ENCODE data around the gene LRRFIP2. TPM values are rescaled to one million over a fixed set of nuclear protein-coding genes. Genes with fewer than 3 reads are reported as not detected.

Gene LRRFIP2
- total RNA-seq, 6 donors from 2014 or later, result 45.9 to 106 (median 78.8) TPM

- DNase-seq, result no peak
- no peak overlapping the region for H3K27ac ChIP-seq
- peaks cover 0 to 10% (median 0%) of the 10 kb centered on the region in 4 donors for H3K36me3 ChIP-seq
- no peaks in the 10 kb centered on the region for H3K27me3 ChIP-seq
- peaks cover 9 to 32% (median 18%) of the 10 kb centered on the region in 4 donors for H3K4me1 ChIP-seq
- WGBS, 2 donors, result 93 to 97% methylated on average over 3 of the region's 3 CpGs
- TF ChIP-seq CTCF (IDR thresholded peaks at IDR 0.05) (no peak), EP300 (IDR thresholded peaks at IDR 0.05) (no peak), POLR2A (IDR thresholded peaks at IDR 0.05) (no peak), POLR2AphosphoS5 (IDR thresholded peaks at IDR 0.05) (no peak)
- ATAC-seq (ENCODE audit: low FRiP score in 2 of 2), result no peak
- no peak overlapping the region for H3K4me3 ChIP-seq
- no peaks in the 10 kb centered on the region for H3K9me3 ChIP-seq
Measured at GRCh38 chr3:37140899-37141541, 33.4 kb downstream of the LRRFIP2 start.

GRCh38 chr3:37139567-37140052 lies 34.8 kb downstream of the LRRFIP2 start:
- Histone ChIP-seq H3K27ac (no peak overlapping the region), H3K27me3 (no peaks in the 10 kb centered on the region), H3K4me1 (peaks cover 4 to 21% (median 5%) of the 10 kb centered on the region in 4 donors), H3K9me3 (no peaks in the 10 kb centered on the region), H3K4me3 (no peak overlapping the region), H3K36me3 (peaks cover 0 to 10% (median 0%) of the 10 kb centered on the region in 4 donors)
- TF ChIP-seq POLR2AphosphoS5 (IDR thresholded peaks at IDR 0.05) (no peak), POLR2A (IDR thresholded peaks at IDR 0.05) (no peak), EP300 (IDR thresholded peaks at IDR 0.05) (no peak), CTCF (IDR thresholded peaks at IDR 0.05) (no peak)
- DNase-seq (no peak), ATAC-seq (ENCODE audit: low FRiP score in 2 of 2) (no peak)
- 100% methylated on average over 1 of the region's 1 CpG for WGBS, 2 donors

GRCh38 chr3:37138816-37139215 lies 35.6 kb downstream of the LRRFIP2 start:
- DNase-seq (no peak), ATAC-seq (ENCODE audit: low FRiP score in 2 of 2) (no peak)
- 35% methylated on average over 2 of the region's 2 CpGs for WGBS, 2 donors
- Histone ChIP-seq H3K27ac (no peak overlapping the region), H3K4me3 (no peak overlapping the region), H3K9me3 (no peaks in the 10 kb centered on the region), H3K27me3 (no peaks in the 10 kb centered on the region), H3K36me3 (peaks cover 0 to 10% (median 0%) of the 10 kb centered on the region in 4 donors), H3K4me1 (peaks cover 0 to 13% (median 2%) of the 10 kb centered on the region in 4 donors)
- TF ChIP-seq CTCF (IDR thresholded peaks at IDR 0.05) (no peak), POLR2A (IDR thresholded peaks at IDR 0.05) (no peak), POLR2AphosphoS5 (IDR thresholded peaks at IDR 0.05) (no peak), EP300 (IDR thresholded peaks at IDR 0.05) (no peak)

GRCh38 chr3:37137516-37137915 lies 36.9 kb downstream of the LRRFIP2 start:
- WGBS, 2 donors, result 42 to 54% methylated on average over 1 of the region's 1 CpG
- Histone ChIP-seq H3K27ac (no peak overlapping the region), H3K27me3 (no peaks in the 10 kb centered on the region), H3K4me1 (peaks cover 4 to 15% (median 6%) of the 10 kb centered on the region in 4 donors), H3K36me3 (peaks cover 0 to under 1% (median 0%) of the 10 kb centered on the region in 4 donors), H3K4me3 (no peak overlapping the region), H3K9me3 (no peaks in the 10 kb centered on the region)
- ATAC-seq (ENCODE audit: low FRiP score in 2 of 2) (no peak), DNase-seq (no peak)
- no peak for TF ChIP-seq POLR2A (IDR thresholded peaks at IDR 0.05)
- no peak for TF ChIP-seq POLR2AphosphoS5 (IDR thresholded peaks at IDR 0.05)
- no peak for TF ChIP-seq EP300 (IDR thresholded peaks at IDR 0.05)
- no peak for TF ChIP-seq CTCF (IDR thresholded peaks at IDR 0.05)

- no peaks in the 10 kb centered on the region for H3K36me3 ChIP-seq
- no peak for ATAC-seq (ENCODE audit: low FRiP score in 2 of 2)
- H3K4me1 ChIP-seq, result peaks cover 14 to 24% (median 18%) of the 10 kb centered on the region in 4 donors
- H3K4me3 ChIP-seq, result no peak overlapping the region
- no peaks in the 10 kb centered on the region for H3K9me3 ChIP-seq
- 95 to 96% methylated on average over 2 of the region's 2 CpGs for WGBS, 2 donors
- no peak for TF ChIP-seq EP300 (IDR thresholded peaks at IDR 0.05)
- TF ChIP-seq CTCF (IDR thresholded peaks at IDR 0.05), result no peak
- TF ChIP-seq POLR2A (IDR thresholded peaks at IDR 0.05), result no peak
- no peak for TF ChIP-seq POLR2AphosphoS5 (IDR thresholded peaks at IDR 0.05)
- no peak overlapping the region for H3K27ac ChIP-seq
- H3K27me3 ChIP-seq, result no peaks in the 10 kb centered on the region
- DNase-seq, result no peak
Measured at GRCh38 chr3:37136067-37136466, 38.3 kb downstream of the LRRFIP2 start.

Data from upper lobe of left lung (tissue), 6 donors.